ENCODE measurements around the gene ARMH4.

Gene ARMH4

DNA sequence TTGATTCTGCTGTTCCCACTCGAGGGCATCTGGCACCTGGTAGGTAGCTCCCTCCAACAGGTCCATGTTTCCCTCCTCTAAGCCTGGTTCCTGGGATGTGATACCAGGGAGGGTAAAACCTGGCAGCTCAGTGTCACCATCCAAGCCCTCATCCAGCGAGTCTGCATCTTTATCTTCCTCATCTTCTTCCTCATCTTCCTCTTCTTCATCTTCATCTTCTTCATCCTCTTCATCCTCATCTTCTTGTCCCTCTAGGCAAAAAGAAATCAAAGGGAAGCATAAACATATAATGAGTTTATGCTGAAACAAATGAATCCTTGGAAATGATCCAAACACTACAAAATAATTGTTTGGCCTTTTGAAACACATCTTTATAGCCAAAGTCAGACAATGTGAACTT, 55.3 kb downstream of the ARMH4 start:
- no peak for DNase-seq

DNA sequence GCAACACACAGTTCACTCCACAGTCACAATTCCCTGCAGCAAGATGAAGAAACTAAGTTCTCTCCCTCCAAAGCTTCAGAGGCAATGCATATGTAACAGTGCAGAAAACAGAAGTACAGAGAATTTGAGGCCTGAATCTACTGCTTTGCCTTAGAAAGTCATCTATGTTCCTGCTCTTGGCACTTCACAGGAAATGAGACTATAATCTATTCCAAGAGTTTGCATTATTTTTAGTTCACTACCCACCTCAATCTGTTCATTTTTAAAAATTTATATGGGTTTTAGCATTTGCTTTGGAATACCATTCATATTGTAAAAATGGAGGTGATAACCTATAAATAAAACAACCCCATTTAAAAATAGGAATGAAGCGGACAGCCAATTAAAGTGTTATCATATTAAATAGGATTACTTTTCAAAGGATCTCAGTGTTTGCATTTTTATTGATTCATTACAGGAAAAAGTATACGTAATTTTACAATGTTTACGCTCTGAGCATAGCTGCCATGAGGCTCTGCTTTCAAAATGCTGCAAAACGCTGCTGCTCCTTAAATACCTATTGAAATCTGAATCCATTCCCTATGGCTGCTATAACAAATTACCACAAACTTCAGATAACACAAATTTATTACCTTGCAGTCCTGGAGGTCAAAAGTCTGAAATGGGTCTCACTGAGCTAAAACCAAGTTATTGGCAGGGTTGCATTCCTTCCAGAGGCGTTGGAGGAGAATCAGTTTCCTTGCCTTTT, 60.0 kb downstream of the ARMH4 start:
- DNase-seq, result no peak

DNA sequence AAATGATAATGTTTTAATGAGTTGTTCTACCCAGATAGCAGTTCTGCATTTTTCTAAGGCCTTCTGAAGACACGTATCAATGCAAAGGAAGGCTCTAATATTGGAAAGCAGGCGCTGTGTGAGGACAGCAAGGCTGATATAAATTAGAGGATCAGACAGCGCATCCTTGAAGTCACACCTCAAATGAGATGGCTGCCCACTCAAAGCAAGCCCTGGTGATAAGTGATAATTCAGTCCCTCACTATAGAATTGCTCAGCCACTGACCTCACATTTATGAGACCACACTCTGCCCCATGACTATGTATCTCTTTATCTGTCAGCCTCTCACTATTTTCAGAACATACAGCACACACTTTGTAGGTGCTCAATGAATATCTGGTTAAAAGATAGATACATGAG, 62.4 kb downstream of the ARMH4 start:
- no peak for DNase-seq

DNA sequence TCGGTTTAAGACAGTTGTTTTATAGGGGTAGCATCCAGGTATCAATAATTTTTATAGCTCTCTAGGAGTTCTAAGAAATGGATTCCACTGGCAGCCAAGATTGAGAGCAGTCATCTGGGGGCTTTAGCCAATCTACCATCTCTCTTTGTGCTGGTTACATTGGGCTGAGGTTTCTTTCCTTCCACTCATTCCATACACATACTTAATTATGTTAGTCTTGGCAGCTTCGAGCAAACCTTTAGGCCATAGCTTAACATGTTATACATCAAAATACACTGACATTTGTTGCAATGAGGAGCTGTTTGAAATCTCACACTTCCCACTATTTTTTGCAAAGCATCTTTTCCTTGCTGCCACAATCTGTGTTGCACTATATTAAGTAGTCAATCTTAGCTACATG, 63.1 kb downstream of the ARMH4 start:
- no peak for DNase-seq

DNA sequence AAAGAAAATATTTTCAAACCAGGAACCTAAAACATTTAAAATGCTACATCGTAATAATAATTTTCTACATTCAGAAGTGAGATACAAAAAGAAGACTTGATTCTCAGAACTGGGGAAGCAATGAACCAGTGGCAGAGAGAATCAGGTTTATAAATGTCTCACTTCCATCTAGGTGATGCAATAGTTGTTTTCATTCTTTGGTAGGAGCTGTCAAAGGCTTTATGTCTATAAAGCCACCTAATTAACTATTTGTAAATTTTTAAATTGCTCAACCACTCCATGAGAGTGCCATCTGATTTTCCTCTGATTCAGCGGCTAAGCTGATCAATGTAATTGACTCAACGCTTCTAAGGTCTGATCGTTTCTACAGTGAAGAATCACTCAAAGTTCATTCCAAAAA, 66.1 kb downstream of the ARMH4 start:
- DNase-seq, result no peak

DNA sequence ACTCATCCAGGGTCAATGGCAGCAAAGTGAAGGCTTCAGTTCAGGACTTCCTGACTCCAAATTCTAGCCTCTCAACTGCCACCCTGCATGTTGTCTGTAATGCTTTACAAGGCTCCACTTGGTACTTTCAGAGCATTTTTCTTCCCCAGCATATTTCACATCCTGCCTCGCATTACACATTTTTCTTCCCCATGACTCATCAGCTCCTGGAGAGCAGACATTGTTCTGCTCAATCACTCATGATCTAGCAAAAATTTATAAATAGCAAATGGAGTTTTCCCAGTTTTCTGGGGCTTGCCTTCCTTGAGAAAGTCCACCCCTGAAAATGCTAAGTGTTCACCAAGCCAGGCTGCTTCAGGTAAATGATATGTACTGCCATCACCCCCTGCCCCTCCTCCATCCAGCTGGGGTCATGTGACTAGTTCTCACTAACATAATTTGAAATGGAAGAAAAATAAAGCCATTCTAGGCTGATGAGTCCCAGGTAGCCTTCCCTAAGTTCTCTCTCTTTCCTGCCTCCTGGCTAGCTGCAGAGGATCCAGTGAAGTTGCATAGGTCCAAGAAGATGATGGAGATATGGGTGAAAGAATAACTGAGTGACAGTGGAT, 69.4 kb downstream of the ARMH4 start:
- DNase-seq, result no peak

DNA sequence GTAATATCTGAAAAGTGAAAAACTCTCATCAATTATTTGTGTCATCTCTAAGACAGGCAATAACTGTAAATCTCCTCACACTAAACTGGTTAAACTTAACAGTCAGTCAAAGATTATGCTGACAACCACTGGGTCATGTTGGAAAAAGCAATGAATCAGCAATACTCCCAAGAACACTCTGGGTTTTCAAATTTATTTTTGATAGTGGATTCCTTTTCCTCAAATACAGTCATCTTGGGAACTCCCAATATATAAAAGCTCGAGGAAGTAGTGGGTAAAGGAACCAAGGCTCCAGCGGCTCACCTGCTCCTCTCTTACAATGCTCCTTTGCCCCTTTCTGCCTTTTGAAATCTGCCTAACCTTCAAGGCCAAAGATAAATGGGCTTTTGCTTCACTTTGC, 70.0 kb downstream of the ARMH4 start:
- no peak for DNase-seq

DNA sequence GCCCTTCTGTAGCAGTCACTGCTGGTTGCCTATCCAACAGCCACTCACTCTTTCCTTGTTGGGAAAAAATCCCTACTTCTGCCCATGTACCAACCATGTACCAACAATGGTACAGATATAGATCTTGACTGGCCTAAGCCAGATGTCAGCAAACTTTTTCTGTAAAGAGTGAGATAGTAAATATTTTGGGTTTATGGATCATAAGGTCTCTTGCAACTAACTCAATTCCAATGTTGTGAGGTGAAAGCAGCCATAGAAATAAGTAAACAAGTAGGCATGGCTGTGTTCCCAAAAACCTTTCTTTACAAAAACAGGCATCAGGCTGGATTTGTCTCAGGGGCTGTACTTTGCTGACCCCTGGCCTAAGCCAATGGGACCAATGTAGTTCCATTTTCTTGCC, 73.5 kb downstream of the ARMH4 start:
- DNase-seq, result no peak

DNA sequence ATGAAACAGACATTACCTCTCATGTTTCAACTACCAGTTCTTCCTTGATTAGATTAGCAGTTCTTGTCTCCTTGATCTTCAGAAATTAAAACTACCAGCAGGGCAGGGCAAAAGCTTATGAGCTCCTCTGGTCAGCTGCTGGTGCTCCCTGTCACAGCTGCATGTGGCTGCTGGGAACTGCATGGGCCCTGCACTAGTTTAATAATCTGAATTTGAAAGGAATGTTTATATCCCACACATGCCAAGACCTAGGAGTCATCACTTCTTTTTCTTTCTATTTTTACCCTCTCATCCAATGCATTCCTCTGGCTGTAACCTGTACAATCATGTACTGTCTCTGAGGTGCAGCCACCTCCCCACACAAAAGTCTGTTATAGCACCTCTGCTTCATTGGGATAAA, 73.9 kb downstream of the ARMH4 start:
- DNase-seq, result no peak

DNA sequence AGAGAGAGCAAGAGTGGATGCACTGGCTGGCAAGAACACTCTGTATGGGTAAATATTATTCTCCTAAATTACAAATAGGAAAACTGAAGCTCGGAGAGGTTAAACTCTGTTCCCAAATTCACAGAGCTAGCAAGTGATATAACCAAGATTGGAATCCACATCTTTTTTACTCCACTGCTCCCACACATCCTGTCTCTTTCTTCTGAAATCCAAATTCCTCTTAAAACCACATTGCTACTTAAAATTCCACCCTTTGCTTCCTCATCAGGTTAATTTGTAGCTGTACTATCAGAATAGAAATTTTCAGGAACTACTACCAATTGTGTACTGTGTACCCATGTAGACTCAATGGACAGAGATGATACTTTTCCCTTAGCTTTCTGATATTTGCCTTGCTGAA, 74.4 kb downstream of the ARMH4 start:
- DNase-seq, result no peak

DNA sequence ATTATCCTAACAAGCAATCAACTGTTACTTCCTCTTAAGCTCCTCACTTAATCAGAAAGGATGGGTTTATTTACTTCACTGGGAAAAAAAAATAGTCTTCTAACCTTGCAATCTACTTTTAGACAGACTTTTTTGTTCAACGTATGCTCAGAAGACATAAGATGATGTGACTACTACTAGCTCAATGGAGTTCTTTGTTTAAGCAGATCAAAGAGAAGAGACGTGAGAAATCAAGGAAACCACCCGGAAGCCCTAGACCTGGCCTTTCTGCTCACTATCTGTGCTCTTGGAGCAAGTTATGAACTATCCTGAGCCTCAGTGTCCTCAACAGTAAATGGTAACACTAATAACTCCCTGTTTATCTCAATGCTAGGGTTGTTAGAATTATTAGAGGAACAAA, 78.5 kb downstream of the ARMH4 start:
- no peak for DNase-seq

DNA sequence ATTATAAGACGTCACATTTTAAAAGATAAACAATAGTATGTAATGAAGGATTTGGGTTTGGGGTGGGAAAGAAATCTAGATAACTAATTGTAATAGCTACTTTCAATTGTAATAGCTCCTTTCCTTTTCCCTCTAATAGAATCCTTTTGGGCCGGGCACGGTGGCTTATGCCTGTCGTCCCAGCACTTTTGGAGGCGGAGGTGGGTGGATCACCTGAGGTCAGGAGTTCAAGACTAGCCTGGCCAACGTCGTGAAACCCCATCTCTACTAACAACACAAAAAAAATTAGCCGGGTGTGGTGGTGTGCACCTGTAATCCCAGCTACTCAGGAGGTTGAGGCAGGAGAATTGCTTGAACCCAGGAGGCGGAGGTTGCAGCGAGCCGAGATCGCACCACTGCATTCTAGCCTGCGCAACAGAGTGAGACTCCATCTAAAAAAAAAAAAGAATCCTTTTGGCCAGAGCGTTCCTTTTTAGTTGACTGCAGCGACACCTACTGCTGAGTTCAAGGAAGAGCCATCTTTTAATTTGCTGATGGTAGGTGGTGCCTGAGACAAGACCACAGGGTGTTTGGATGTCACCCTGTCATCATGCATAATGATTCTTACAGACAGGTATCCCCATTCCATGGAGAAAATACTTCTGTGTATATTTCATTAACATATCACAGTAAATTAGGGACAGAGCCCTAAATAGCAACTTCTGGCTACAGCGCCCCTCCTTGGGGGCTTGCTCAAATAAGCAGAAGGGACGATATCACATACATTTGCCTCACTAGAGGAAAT, 79.5 kb downstream of the ARMH4 start:
- no peak for DNase-seq

DNA sequence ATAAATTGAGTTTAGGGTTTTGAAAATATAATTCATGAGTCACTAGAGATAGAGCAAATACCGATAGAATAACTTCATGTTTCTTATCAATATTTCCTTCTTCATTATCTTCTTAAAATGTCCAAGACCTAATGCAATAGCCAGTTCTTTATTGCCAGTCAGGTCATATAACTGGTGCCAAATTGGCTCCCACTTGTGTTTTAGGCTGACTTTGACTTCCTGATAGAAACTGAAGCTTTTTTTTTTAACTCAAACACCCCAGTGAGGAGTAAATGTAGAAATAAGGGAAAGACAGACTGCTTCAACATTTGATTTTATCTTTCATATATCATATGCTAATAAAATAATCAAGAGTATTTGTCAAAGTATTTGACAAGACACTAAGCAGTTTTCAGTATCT, 80.7 kb downstream of the ARMH4 start:
- no peak for DNase-seq

DNA sequence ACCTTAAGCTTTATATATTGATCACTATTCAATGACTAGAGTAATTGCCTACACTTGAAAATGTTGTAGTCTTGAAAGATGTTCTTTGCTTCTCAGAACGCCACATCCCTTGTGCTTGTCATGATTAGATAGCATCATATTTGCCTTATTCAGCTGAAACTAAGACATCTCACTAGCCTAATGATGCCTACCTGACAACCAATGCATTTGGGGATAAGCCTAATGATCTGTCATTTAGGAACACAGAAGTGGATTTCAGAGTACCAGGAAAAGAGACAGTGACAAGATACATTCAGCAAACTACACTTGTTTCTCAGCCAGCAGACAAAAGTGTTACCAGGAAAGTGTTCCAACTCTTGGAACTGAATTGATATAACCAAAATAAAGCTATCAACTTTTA, 83.7 kb downstream of the ARMH4 start:
- DNase-seq, result no peak

DNA sequence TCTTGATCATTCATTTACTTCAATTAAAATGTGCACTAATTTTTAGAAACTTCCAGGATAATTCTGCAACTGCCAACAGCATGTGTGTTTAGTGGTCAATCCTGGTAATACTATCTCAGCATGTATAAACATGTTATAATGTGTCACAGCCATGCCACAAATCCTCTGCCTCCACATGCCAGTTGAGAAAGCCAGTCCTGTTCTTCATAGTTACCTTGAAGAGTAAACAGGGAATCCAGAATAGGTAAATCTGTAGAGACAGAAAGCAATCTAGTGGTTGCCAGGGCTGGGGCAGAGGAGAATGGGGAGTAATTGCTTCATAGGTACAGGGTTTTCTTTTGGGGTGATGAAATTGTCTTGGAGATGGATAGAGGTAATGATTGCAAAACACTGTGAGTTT, 85.9 kb downstream of the ARMH4 start:
- no peak for DNase-seq

DNA sequence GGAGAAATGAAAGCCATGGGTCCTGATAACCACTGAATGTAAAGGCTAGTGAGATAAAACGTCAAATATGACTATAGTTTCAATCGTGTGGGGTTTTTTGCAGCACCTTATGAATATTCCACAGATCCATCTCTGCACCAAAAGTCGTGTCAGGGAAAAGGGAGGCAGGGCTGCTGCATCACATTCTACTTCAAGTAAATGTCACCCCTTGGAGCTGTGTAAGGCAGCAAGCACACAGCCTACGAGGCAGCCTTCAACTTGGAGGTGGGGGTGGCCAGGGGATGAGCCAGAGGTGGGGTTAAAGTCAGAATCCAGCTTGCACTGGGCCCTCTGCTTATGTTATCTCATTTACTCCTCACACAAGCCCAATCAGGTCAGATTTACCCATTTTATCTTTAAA, 90.4 kb downstream of the ARMH4 start:
- DNase-seq, result no peak

DNA sequence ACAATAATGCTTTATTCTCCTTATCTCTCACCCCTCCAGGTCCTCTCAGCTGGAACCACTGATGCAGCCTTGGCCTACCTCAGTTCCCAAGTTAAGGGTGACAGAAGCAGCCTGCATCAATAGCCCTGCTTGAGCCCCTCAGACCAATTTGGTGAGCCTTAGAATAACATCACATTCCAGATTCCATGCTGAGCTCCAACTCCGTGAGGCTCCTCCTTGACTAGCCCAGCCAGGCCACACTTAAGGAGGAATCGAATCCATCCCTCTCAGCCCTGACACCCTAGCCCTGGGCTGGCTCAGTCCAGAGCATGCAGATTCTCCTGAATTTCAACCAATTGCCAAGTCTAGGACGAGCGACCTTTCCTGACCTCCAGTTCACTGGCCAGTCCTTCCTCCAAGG, 91.1 kb downstream of the ARMH4 start:
- no peak for DNase-seq

DNA sequence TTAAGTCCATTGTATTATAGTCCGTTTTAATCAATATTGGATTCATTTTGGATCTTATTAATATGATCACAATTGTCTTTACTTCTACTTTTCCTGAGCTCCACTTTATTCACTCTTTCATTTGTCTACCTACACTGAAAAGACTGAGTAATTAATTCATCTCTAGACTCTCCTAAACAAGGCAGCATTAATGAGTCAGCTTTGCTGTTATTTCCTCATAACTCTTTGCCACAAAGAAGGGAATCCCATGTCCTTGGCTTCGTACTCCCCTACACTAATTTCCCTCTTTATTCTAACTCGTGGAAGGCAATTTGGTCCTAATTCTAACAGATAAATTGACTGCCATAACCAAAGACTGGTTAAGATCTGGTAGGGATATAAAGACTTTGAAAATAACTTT, 91.9 kb downstream of the ARMH4 start:
- DNase-seq, result no peak

DNA sequence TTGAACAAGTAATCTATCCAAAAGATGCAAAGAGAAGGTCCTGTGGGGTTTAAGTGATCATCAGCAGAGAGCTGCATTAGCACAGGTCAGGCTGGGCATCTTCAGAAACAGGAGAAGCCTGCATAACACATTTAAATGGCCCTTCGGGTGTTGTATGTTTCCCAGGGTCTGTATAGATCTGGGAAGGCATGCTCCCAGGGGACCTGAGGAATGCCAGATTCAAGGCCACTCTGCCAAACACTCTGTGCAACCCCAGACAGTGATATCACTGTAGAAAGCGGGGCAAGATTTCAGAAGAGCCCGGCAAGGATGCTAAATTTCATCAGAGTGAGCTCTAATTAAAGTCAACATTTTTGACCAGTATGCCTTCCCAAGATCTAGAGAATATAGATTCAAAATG, 92.9 kb downstream of the ARMH4 start:
- no peak for DNase-seq

DNA sequence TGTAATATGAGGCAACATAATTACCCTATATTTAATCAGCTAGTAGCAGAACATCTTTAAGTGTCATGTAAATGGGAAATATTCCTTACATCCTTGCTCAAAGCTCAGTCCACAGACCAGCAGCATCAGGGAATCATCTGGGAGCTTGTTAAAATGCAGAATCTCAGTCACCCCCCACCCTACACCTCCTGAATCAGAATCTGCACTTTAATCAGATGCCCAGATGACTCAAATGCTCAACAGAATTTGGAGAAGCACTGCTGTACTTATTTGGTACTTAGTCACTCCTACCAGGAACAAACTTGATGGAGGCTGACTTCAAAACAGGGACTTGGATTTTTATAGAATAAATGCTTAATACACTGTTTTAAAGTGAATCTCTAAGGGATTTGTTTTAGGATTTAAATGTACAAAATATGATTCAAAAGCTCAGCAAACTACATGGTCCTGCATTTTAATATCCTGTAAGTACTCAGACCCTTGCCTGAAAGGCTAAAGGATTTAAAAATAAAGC, 96.5 kb downstream of the ARMH4 start:
- no peak for DNase-seq

DNA sequence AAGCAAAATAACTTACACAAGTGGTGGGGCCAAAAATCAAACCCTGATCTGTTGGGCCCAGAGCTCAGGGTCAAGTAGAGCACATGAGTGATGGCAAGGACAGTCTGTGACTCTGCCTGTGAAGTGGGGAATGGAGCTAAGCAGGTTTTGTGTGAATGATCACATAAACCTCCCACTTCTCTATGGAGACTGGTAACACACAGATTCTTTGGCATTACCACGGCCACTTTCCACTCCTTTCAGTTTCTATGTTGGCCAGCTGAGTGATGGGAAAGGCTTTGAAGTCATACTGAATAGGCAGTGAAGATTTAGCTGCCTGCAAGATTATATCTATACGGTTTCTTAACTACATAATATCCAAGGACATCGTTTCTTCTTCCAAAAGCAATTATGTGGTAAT, 97.9 kb downstream of the ARMH4 start:
- no peak for DNase-seq

DNA sequence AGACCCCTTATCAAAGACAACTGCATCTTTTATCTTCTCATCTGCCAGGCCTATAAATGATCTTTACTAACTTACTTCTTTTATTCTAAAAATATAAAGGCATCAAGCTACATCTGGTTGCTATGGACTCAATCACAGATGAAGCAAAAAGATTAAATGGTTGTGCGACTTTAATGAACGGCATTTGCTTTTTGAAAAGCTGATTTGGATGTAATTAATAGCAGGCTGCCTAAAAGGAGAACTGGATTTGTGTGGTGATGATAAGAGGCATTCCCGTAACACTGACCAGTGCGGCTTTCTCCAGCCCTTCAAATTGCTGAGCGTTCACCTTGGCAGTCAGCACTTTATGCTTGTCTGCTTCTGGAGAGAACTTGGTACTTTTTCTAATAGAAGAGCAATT, 103.8 kb downstream of the ARMH4 start:
- no peak for DNase-seq

DNA sequence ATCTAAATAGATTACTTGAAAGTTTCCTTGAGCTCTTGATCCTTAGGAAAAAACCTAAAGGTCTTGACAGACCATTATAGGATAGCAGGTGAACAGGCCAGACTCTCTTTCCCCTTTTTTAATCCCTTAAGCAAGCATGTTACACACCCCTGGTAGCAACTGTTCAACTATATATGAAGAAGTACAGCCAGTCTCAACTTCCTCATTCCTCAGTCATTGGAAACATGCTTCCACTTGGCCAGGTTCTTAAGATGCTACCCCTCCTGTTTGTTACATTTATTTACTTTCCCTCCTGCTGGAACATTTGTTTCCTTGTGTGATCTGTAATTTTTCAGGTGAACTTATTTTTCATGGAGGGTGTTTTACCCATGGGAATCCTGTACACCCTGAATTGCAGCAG, 124.1 kb downstream of the ARMH4 start:
- DNase-seq, result no peak

DNA sequence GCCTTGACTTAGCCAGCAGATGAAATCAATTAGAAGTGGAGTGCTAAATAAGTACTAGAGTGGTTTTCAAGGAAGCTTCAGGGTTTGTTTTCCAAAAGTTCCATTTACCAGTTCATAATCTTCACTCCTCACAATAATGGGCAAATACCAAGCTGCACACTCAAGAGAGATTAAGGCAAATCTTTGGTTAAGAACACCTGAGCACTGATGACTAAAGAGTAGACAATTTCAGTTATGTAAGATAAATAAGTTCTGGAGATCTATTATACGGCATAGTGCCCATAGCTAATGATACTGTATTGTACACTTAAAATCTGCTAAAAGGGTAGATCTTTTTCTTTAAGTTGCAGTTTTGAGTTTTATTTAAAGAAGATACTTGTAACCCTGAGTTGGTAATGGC, 125.0 kb downstream of the ARMH4 start:
- DNase-seq, result no peak
